WTC11 (cell line): Measurements from ENCODE around the gene TSPAN18. TPM values are rescaled to one million over a fixed set of nuclear protein-coding genes. Genes with fewer than 3 reads are reported as not detected.

Experiments
- ATAC-seq: fragments of 200-7000 bp; cut with Tn5 transposase; 2 replicates; pipeline ENCODE4 v1.10.0; 2021; ENCODE audit warnings: mild to moderate bottlenecking, moderate library complexity
- CTCF ChIA-PET: fragments of 300-600 bp; sonication (Branson Sonifier 250); formaldehyde crosslinking; loops from one replicate; lab custom pipeline; 2021; ENCODE audit warnings: antibody characterized with exemption; lab: Charles Lee
- POLR2A ChIA-PET: fragments of 350-600 bp; sonication (Branson Sonifier 250); formaldehyde crosslinking; loops from one replicate; lab custom pipeline; 2021; ENCODE audit warnings: antibody characterized with exemption; lab: Charles Lee
- DNase-seq: peaks from one replicate; pipeline ENCODE4 v3.0.0; 2021; ENCODE audit warnings: low spot score
- H3K27ac Mint-ChIP-seq: 2 replicates; pipeline ENCODE4 v1.8.0; 2021; ENCODE audit warnings: mixed read lengths
- H3K27me3 Mint-ChIP-seq: 2 replicates; pipeline ENCODE4 v1.8.0; 2021; ENCODE audit warnings: low read depth, mild to moderate bottlenecking, moderate library complexity, mixed read lengths
- H3K36me3 Mint-ChIP-seq: 2 replicates; pipeline ENCODE4 v1.8.0; 2021; ENCODE audit warnings: mixed read lengths
- H3K4me1 Mint-ChIP-seq: 2 replicates; pipeline ENCODE4 v1.8.0; 2022; ENCODE audit warnings: mixed read lengths
- H3K4me3 Mint-ChIP-seq: 2 replicates; pipeline ENCODE4 v1.8.0; 2021; ENCODE audit warnings: mild to moderate bottlenecking, moderate library complexity, mixed read lengths
- H3K9me3 Mint-ChIP-seq: 2 replicates; pipeline ENCODE4 v1.8.0; 2021; ENCODE audit warnings: mixed read lengths
- ATF1 ChIP-seq: sonication (generic); formaldehyde crosslinking; IDR thresholded peaks from 2 replicates; pipeline ENCODE4 v1.8.1; 2023; ENCODE audit warnings: mild to moderate bottlenecking, moderate library complexity, missing genetic modification reagents
- CBFB ChIP-seq: sonication (generic); formaldehyde crosslinking; IDR thresholded peaks from 2 replicates; pipeline ENCODE4 v1.8.1; 2022; ENCODE audit warnings: mild to moderate bottlenecking, low read depth, missing genetic modification reagents
- CDX4 ChIP-seq: fragments of 250-450 bp; sonication (Bioruptor Pico); IDR thresholded peaks from 2 replicates; pipeline ENCODE4 v1.9.0; 2021; ENCODE audit warnings: moderate library complexity, mild to moderate bottlenecking, inconsistent platforms, borderline replicate concordance
- CREB1 ChIP-seq: sonication (generic); formaldehyde crosslinking; IDR thresholded peaks from 2 replicates; pipeline ENCODE4 v1.8.0; 2023; ENCODE audit warnings: mild to moderate bottlenecking, missing genetic modification reagents
- GTF2I ChIP-seq: fragments of 250-450 bp; sonication (Bioruptor Pico); conservative IDR thresholded peaks from 2 replicates; pipeline ENCODE4 v1.4.0; 2021; ENCODE audit warnings: mild to moderate bottlenecking
- TEAD1 ChIP-seq: sonication (generic); formaldehyde crosslinking; IDR thresholded peaks from 2 replicates; pipeline ENCODE4 v1.8.0; 2022; ENCODE audit warnings: mild to moderate bottlenecking, missing genetic modification reagents
- ZNF263 ChIP-seq: sonication (generic); formaldehyde crosslinking; IDR thresholded peaks from 2 replicates; pipeline ENCODE4 v1.8.1; 2022; ENCODE audit warnings: low read depth, mild to moderate bottlenecking, moderate library complexity, missing genetic modification reagents
- ZNF512 ChIP-seq: sonication (generic); formaldehyde crosslinking; IDR thresholded peaks from 2 replicates; pipeline ENCODE4 v1.8.1; 2022; ENCODE audit warnings: missing genetic modification reagents, borderline replicate concordance
- total RNA-seq: library from RNA; stranded (reverse); gene quantifications from 3 replicates; pipeline ENCODE4 v1.2.3, GENCODE V29; 2021
- TF ChIP-seq, protein P1 (sequence below): sonication (generic); formaldehyde crosslinking; IDR thresholded peaks from 2 replicates; pipeline ENCODE4 v1.8.1; 2023; ENCODE audit warnings: mild to moderate bottlenecking, missing genetic modification reagents
- TF ChIP-seq, protein P2 (sequence below): fragments of 250-450 bp; sonication (Bioruptor Pico); IDR thresholded peaks from 2 replicates; pipeline ENCODE4 v1.8.0; 2021; ENCODE audit warnings: mild to moderate bottlenecking
- TF ChIP-seq, protein P3 (sequence below): fragments of 200-600 bp; IDR thresholded peaks from 2 replicates; pipeline ENCODE4 v1.8.0; 2022; ENCODE audit warnings: antibody characterized with exemption
- TF ChIP-seq, protein P4 (sequence below): sonication (generic); formaldehyde crosslinking; IDR thresholded peaks from 2 replicates; pipeline ENCODE4 v1.8.1; 2023; ENCODE audit warnings: mild to moderate bottlenecking, missing genetic modification reagents

TSPAN18 gene
- total RNA-seq, 1 experiment from 2014 or later = 44.7 TPM

- no peak for ATAC-seq
- H3K27me3 Mint-ChIP-seq = no peaks in the 10 kb centered on the region; the same call in 1 of the 2 replicates
- peaks cover 53% of the 10 kb centered on the region for H3K4me1 Mint-ChIP-seq
- TF ChIP-seq, protein P1, sequence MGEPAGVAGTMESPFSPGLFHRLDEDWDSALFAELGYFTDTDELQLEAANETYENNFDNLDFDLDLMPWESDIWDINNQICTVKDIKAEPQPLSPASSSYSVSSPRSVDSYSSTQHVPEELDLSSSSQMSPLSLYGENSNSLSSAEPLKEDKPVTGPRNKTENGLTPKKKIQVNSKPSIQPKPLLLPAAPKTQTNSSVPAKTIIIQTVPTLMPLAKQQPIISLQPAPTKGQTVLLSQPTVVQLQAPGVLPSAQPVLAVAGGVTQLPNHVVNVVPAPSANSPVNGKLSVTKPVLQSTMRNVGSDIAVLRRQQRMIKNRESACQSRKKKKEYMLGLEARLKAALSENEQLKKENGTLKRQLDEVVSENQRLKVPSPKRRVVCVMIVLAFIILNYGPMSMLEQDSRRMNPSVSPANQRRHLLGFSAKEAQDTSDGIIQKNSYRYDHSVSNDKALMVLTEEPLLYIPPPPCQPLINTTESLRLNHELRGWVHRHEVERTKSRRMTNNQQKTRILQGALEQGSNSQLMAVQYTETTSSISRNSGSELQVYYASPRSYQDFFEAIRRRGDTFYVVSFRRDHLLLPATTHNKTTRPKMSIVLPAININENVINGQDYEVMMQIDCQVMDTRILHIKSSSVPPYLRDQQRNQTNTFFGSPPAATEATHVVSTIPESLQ (CRISPR knock-in tag) = no peak
- no peak for TF ChIP-seq ZNF512 (CRISPR knock-in tag)
- TF ChIP-seq, protein P2, sequence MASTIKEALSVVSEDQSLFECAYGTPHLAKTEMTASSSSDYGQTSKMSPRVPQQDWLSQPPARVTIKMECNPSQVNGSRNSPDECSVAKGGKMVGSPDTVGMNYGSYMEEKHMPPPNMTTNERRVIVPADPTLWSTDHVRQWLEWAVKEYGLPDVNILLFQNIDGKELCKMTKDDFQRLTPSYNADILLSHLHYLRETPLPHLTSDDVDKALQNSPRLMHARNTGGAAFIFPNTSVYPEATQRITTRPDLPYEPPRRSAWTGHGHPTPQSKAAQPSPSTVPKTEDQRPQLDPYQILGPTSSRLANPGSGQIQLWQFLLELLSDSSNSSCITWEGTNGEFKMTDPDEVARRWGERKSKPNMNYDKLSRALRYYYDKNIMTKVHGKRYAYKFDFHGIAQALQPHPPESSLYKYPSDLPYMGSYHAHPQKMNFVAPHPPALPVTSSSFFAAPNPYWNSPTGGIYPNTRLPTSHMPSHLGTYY = no peak
- TF ChIP-seq, protein P3, sequence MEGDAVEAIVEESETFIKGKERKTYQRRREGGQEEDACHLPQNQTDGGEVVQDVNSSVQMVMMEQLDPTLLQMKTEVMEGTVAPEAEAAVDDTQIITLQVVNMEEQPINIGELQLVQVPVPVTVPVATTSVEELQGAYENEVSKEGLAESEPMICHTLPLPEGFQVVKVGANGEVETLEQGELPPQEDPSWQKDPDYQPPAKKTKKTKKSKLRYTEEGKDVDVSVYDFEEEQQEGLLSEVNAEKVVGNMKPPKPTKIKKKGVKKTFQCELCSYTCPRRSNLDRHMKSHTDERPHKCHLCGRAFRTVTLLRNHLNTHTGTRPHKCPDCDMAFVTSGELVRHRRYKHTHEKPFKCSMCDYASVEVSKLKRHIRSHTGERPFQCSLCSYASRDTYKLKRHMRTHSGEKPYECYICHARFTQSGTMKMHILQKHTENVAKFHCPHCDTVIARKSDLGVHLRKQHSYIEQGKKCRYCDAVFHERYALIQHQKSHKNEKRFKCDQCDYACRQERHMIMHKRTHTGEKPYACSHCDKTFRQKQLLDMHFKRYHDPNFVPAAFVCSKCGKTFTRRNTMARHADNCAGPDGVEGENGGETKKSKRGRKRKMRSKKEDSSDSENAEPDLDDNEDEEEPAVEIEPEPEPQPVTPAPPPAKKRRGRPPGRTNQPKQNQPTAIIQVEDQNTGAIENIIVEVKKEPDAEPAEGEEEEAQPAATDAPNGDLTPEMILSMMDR = no peak
- no peak for TF ChIP-seq GTF2I (CRISPR knock-in tag)
- TF ChIP-seq CDX4 (CRISPR knock-in tag) = no peak
- no peak for TF ChIP-seq ZNF263 (CRISPR knock-in tag)
- H3K27ac Mint-ChIP-seq = no peak overlapping the region
- POLR2A ChIA-PET = no interaction called here
- CTCF ChIA-PET = no interaction called here
- no peak overlapping the region for H3K4me3 Mint-ChIP-seq
- no peak for DNase-seq
- H3K36me3 Mint-ChIP-seq = peaks cover 4% of the 10 kb centered on the region
- H3K9me3 Mint-ChIP-seq = no peaks in the 10 kb centered on the region
These were observed 128.7 kb downstream of the TSPAN18 start for GRCh38 chr11:44855493-44855849.

- POLR2A ChIA-PET = no interaction called here
- no peak for ATAC-seq
- Mint-ChIP-seq H3K36me3 (peaks cover 5% of the 10 kb centered on the region), H3K9me3 (no peaks in the 10 kb centered on the region), H3K4me1 (peaks cover 61% of the 10 kb centered on the region)
- TF ChIP-seq, protein P3 = no peak
- TF ChIP-seq, protein P4, sequence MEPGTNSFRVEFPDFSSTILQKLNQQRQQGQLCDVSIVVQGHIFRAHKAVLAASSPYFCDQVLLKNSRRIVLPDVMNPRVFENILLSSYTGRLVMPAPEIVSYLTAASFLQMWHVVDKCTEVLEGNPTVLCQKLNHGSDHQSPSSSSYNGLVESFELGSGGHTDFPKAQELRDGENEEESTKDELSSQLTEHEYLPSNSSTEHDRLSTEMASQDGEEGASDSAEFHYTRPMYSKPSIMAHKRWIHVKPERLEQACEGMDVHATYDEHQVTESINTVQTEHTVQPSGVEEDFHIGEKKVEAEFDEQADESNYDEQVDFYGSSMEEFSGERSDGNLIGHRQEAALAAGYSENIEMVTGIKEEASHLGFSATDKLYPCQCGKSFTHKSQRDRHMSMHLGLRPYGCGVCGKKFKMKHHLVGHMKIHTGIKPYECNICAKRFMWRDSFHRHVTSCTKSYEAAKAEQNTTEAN = no peak
- TF ChIP-seq CREB1 (CRISPR knock-in tag) (no peak), ATF1 (CRISPR knock-in tag) (no peak), CBFB (CRISPR knock-in tag) (no peak), TEAD1 (CRISPR knock-in tag) (no peak)
- TF ChIP-seq, all 79 proteins: peak for 0
- DNase-seq = no peak
- no peak overlapping the region for H3K4me3 Mint-ChIP-seq
- H3K27me3 Mint-ChIP-seq = no peaks in the 10 kb centered on the region; the same call in 1 of the 2 replicates
- CTCF ChIA-PET = interaction anchor here (0.9 to 1.4 kb wide), 3 partner anchors 9 to 35 kb away, joined by 3 to 4 read pairs (median 3); no protein-coding TSS in a partner anchor
- no peak overlapping the region; the same call in 1 of the 2 replicates for H3K27ac Mint-ChIP-seq
These were observed 130.8 kb downstream of the TSPAN18 start for GRCh38 chr11:44857490-44858090.
